Measurements from ENCODE around the gene MDFIC. TPM values are rescaled to one million over a fixed set of nuclear protein-coding genes. Genes with fewer than 3 reads are reported as not detected.

Gene MDFIC
- total and polyA plus RNA-seq, 4 donors: 3.2 to 6.6 (median 5.3) TPM

GRCh38 chr7:114911411-114911810 is 10.5 kb upstream of the MDFIC start:
- 92% methylated on average over 4 of the region's 4 CpGs for WGBS
- no peak overlapping the region for H3K9ac ChIP-seq (ENCODE audit: low read depth in 1 of 2, low read length in 2 of 2)
- peaks cover 0 to 4% (median 0%) of the 10 kb centered on the region in 4 donors for H3K9me3 ChIP-seq (ENCODE audit: control insufficient read depth in 4 of 4, low read length in 3 of 4)
- H3K27me3 ChIP-seq (ENCODE audit: control insufficient read depth in 4 of 4, insufficient read depth in 4 of 4, low read length in 3 of 4): no peaks in the 10 kb centered on the region
- no peak overlapping the region for H3K27ac ChIP-seq (ENCODE audit: low read depth in 1 of 2, low read length in 2 of 2)
- DNase-seq (ENCODE audit: low spot score): no peak
- no peak for TF ChIP-seq MAX (IDR thresholded peaks at IDR 0.05)
- no peaks in the 10 kb centered on the region for H3K4me1 ChIP-seq (ENCODE audit: control insufficient read depth in 4 of 4, insufficient read depth in 4 of 4, low read length in 3 of 4)
- H3K36me3 ChIP-seq (ENCODE audit: control insufficient read depth in 4 of 4, insufficient read depth in 3 of 4, low read depth in 1 of 4, low read length in 3 of 4): no peaks in the 10 kb centered on the region
- no peak overlapping the region for H3K4me3 ChIP-seq (ENCODE audit: low read depth in 1 of 3, low read length in 3 of 3)

GRCh38 chr7:114916261-114916892 is 5.5 kb upstream of the MDFIC start:
- Histone ChIP-seq H3K36me3 (ENCODE audit: control insufficient read depth in 4 of 4, insufficient read depth in 3 of 4, low read depth in 1 of 4, low read length in 3 of 4) (no peaks in the 10 kb centered on the region), H3K27me3 (ENCODE audit: control insufficient read depth in 4 of 4, insufficient read depth in 4 of 4, low read length in 3 of 4) (no peaks in the 10 kb centered on the region), H3K9me3 (ENCODE audit: control insufficient read depth in 4 of 4, low read length in 3 of 4) (no peaks in the 10 kb centered on the region), H3K4me1 (ENCODE audit: control insufficient read depth in 4 of 4, insufficient read depth in 4 of 4, low read length in 3 of 4) (no peaks in the 10 kb centered on the region), H3K27ac (ENCODE audit: low read depth in 1 of 2, low read length in 2 of 2) (no peak overlapping the region), H3K9ac (ENCODE audit: low read depth in 1 of 2, low read length in 2 of 2) (no peak overlapping the region), H3K4me3 (ENCODE audit: low read depth in 1 of 3, low read length in 3 of 3) (no peak overlapping the region)
- TF ChIP-seq NR2F2 (IDR thresholded peaks at IDR 0.05): no peak
- no peak for TF ChIP-seq RXRA (IDR thresholded peaks at IDR 0.05)
- TF ChIP-seq ATF3 (IDR thresholded peaks at IDR 0.05): no peak
- no peak for TF ChIP-seq GABPA (IDR thresholded peaks at IDR 0.05 in 1 of 2, conservative IDR thresholded peaks at IDR 0.05 in 1 of 2)
- TF ChIP-seq RAD21 (IDR thresholded peaks at IDR 0.05): no peak
- TF ChIP-seq SP1 (IDR thresholded peaks at IDR 0.05): no peak
- TF ChIP-seq HNF4A (conservative IDR thresholded peaks at IDR 0.05): no peak
- no peak for TF ChIP-seq HNF4G (IDR thresholded peaks at IDR 0.05)
- no peak for TF ChIP-seq REST (IDR thresholded peaks at IDR 0.05)
- no peak for TF ChIP-seq MAX (IDR thresholded peaks at IDR 0.05)
- TF ChIP-seq EGR1 (IDR thresholded peaks at IDR 0.05; ENCODE audit: low read depth in 2 of 2): no peak
- TF ChIP-seq TAF1 (conservative IDR thresholded peaks at IDR 0.05): no peak
- TF ChIP-seq CTCF (IDR thresholded peaks at IDR 0.05; ENCODE audit: low read depth, low read length, missing input control): no peak
- no peak for TF ChIP-seq JUND (IDR thresholded peaks at IDR 0.05)
- no peak for TF ChIP-seq FOXA2 (IDR thresholded peaks at IDR 0.05)
- no peak for TF ChIP-seq YY1 (IDR thresholded peaks at IDR 0.05)
- TF ChIP-seq ZBTB33 (IDR thresholded peaks at IDR 0.05): no peak
- no peak for TF ChIP-seq FOXA1 (IDR thresholded peaks at IDR 0.05)
- WGBS: 88% methylated on average over 6 of the region's 6 CpGs
- DNase-seq (ENCODE audit: low spot score): no peak

Measured in liver (tissue), 9 donors.